Fibroblast of skin of scalp (primary cell): ENCODE results near the gene ACBD5.

Experiments used
- DNase-seq: peaks from one replicate; pipeline ENCODE4 v3.0.0-alpha.2; 2013

ACBD5 gene

GRCh38 chr10:27150261-27150660 is 90.3 kb downstream of the ACBD5 start:
- DNase-seq, result no peak

DNA sequence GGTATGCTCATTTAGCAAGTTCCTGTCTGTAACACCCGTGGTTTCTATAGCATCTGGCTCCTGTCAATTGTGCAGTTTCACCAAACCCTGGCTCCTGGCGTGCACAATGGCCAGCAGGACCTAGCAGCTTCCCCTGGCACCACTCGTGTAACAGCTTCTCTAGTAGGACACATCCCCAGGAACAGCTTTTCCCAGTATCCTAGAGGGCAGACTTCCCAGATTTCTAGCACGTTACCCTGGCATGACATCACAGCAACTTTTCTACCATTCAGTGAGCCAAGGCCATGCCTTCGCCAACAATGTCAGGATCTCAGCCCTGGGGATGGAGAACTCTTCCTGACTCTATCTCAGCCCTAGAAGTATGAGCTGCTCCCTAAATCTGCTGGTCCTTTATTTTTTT is 92.9 kb downstream of the ACBD5 start:
- DNase-seq, result no peak

- no peak for DNase-seq
Measured at GRCh38 chr10:27145937-27146336, 94.7 kb downstream of the ACBD5 start.
